GM19324 (cell line): Measurements from ENCODE around the gene AARS2.
"Not testable (repeated sequence)": the region's sequence is repeated elsewhere in the genome, so short reads cannot be mapped to it uniquely, and the experiment has no call there.

Source experiments
- ATAC-seq: cut with Tn5 transposase; IDR thresholded peaks from one replicate; pipeline ENCODE4 v1.9.1; 2021; ENCODE audit warnings: mild to moderate bottlenecking, moderate library complexity; ENCODE audit not compliant: unreplicated experiment, low FRiP score

The AARS2 gene

DNA sequence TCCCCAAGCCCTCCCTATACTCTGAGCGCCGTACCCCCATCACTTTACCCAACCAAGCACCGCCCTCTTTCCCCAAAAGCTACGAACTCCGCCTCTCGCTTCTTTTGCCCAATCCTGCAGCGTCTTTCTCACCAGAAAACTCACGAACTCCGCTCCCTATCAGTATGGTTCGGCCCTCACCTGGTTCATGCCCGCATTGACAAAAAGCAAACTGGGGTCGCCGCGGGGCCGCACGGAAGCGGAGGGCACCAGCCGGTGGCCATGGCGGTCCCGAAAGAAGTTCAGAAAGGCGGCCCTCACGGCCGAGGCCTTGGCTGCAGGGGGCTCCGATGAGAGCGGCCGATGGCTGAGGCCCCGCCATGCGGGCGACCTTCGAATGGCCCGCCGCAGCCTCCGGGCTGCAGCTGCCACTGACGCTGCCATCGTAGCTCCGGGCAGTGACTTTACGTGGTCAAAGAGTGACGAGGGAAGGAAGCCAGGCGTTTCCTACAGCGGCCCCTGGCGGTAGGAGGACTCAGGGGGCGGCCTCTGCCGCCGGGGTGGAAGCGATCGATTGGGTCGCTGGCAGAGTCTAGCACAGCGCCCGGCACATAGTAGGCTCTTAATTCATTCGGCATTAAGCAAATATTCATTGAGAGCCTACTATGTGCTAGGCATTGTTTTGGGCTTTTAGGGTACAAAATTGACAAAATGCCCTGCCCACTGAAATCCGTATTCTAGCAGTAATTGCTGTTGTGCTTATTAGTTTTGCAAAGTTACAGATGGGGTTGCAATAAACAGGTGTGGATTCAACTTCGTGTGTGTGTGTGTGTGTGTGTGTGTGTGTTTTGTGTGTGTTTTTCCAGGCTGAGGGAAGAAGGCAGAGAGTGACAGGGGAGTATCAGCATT is at the start of gene AARS2:
Gene AARS2, minus strand, starts transcription at position 447 of the 888 bp plus-strand sequence. Its CDS starts 24 bp downstream, at position 423.
- peak; percentile 81 for ATAC-seq

- no peak for ATAC-seq
These were observed 48.8 kb upstream of the AARS2 start for GRCh38 chr6:44361947-44362346.

GRCh38 chr6:44359973-44360372 is 46.8 kb upstream of the AARS2 start:
- no peak for ATAC-seq

DNA sequence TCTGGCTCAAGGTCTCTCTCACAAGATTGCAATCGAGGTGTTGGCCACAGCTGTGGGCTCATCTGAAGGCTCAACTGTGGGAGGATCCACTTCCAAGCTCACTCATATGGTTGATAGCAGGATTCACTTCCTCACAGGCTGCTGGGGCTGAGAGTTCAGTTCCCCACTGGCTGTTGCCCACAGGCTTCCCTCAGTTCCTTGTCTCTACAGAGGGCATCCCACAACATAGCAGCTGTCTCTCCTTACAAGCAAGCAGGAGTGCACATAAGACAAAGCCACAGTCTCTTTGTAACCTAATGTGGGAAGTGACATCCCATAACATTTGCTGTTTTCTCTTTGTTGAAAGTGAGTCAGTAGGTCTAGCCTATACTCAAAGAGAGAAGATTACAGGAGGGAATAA is 43.3 kb upstream of the AARS2 start:
- ATAC-seq = no peak

GRCh38 chr6:44355640-44356039 is 42.5 kb upstream of the AARS2 start:
- ATAC-seq = no peak

DNA sequence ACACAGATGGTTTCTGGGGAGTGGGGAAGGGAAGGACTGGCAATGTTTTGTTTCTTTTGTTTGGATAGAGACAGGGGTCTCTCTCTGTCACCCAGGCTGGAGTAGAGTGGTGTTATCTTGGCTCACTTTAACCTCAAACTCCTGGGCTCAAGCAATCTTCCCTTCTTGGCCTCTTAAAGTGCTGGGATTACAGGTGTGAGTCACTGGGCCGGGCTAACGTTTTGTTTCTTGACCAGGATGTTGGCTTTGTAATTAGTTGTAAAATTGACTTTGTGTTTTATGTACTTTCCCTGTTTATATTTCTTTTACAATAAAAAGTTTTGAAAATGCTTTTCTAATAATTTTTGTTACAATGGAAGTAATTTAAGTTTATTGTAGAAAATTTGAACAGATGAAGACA is 40.2 kb upstream of the AARS2 start:
- no peak for ATAC-seq

GRCh38 chr6:44352259-44352658 is 39.1 kb upstream of the AARS2 start:
- no peak for ATAC-seq

GRCh38 chr6:44350650-44350994 is 37.5 kb upstream of the AARS2 start:
- ATAC-seq = not testable (repeated sequence)

DNA sequence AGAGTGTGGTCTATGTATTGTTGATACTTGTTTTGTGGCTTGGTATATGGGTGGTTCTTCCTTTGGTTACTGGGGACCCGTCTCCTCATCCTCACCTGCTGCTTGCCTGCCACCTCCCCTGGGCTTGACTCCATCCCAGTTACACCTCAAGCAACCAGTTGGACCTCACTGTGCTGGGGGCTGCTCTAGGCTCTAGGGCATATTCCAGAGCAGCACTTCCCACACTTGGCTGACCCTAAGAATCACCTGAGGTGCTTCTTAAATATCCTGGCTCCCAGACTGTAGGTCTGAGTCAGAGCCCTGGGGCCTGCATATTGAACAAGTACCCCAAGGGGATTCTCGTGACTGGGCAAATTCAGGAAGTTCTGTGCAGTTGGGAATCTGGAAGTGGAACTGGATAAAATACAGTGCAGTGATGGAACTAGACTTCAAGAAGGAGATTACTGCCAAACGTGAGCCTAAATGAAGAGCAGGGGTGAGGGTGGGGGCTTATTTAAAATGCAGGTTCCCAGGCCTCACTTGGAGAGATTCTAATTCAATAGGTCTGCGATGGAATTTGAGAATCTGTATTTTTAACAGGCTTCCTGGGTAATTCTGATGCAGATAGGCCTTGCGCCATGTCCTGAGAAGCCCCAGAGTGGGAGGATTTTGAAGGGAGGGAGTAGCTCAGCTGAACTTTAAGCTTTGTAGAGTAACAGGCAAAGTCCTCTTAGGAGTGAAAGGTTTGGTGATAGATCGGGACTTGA is 36.9 kb upstream of the AARS2 start:
- no peak for ATAC-seq

DNA sequence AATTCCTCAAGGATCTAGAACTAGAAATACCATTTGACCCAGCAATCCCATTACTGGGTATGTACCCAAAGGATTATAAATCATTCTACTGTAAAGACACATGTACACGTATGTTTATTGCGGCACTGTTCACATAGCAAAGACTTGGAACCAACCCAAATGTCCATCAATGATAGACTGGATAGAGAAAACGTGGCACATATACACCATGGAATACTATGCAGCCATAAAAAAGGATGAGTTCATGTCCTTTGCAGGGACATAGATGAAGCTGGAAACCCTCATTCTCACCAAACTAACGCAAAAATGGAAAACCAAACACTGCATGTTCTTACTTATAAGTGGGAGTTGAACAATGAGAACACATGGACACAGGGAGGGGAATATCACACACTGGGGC is 33.7 kb upstream of the AARS2 start:
- ATAC-seq = not testable (repeated sequence)

- no peak for ATAC-seq
These were observed 29.3 kb upstream of the AARS2 start, which contains the start of gene SPATS1 for GRCh38 chr6:44342489-44342888. SPATS1 (plus strand) TSS chr6:44342650; CDS start chr6:44343096, 446 bp downstream.

DNA sequence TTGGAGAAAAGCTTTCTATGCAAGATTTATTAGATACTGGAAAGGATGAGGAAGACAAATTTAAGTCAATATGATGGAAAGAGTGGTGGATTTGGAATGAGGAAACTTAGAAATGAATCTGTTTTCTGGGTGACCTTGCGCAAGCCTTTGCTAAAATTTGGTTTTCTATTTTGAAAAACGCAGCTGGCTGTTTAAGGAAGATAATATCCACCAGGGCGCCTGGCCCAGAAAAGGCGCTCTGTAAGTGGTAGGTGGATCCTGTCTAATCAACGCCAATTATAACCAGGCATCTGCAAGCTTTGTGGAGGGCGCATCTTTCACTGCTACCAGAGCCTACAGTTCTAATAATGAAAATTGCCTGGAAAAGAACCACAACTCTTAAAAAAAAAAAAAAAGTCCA is 28.9 kb upstream of the AARS2 start:
- no peak for ATAC-seq

GRCh38 chr6:44341095-44341890 is 28.1 kb upstream of the AARS2 start:
- no peak for ATAC-seq

DNA sequence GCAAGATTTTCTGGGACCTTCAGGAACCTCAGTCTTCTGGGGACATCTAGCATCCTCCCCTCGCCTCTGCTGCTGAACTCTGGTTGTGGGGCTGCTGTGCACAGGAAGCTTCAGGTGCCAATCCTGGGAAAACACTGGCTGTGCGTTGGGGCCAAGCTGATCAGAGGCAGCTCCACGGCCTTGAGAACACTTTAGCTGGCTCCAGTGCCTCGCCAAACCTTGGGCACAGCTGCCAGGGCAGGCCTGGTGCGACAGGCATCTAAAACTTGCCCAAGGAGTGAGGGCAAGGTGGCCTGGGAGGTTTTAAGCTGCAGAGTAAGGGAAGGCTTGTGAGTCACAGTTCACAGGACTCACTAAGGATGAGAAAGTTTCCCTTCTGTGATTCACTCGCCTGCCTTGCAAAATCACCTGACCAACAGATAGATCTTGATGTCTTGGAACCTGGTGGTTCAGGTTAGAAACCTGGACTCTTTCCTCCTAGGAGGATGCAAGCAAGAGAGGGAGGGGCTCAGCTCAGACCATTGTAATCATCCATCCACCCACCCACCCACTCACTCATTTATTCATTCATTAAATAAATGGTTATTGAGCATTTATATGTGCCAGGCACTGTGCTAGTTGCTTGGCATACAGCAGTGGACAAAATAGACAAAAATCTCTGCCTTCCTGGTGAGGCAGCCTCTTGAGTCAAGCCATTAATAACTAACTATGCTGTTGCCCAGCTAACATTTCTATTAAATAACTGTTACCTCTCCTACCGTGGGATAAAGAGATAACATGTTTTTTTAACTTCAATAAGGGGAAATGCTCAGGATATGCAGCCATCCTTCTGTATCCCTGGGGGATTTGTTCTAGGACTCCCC is 26.8 kb upstream of the AARS2 start:
- ATAC-seq = no peak

DNA sequence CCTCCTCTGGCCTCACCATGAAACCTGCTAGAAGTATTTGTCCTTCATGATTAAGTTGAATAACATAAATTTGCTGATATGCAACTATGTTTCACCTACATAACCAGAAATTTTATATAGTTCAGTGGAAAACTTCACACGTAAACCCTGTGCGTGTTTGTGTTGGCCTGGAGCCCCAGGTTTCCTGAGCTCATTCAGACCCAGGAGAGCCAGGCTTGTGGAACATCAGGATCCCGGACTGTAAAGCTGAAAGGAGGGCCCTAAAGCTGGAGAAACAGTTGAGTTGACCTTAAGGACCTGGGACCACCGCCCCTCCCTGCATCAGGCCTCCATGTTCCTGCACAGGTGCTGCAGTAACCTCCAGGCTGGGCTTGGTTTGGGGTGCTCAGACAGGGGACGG is 26.2 kb upstream of the AARS2 start:
- no peak for ATAC-seq

DNA sequence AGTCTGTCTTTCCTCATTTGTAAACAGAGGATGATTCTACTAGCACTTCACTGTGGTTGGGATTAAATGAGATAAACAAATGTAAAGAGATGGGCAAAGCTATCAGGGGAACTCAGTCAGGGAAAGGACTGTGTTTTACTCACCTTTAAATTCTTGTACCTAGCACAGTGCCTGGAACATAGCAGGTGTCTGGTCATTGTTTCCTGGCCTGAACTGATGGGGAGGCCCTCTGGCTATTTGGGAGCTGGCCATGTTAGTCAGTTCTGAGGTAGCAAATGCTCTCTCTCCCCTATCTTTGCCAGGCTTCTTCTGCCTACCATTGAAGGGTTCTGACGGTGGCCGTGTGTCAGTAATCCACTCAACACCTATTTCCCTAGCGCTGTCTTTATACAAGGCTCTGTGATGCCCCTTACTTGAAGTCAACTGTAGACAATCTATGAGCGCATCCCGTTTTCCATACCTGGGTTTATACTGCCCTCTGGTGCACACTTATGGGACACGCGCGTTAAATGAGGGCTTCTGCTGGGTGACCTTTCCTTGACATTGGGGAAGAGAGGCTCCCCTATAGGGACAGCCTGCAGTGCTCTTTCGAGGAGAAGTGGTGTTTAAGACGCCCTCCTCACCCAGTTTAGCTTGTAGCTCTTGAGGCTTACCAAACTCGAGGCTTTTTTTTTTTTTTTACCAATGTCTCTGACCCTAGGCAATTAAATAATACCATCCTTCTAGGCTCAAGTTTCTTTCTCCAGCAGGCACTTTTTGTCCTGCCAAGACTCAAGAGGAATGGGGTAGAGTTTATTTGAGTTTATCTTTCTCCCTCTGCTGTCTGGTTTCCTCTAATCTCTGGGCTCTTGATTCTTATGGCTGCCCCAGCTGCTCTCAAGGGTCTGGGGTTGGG is 25.3 kb upstream of the AARS2 start:
- ATAC-seq = no peak

- no peak for ATAC-seq
These were observed 22.5 kb upstream of the AARS2 start for GRCh38 chr6:44335631-44336030.

DNA sequence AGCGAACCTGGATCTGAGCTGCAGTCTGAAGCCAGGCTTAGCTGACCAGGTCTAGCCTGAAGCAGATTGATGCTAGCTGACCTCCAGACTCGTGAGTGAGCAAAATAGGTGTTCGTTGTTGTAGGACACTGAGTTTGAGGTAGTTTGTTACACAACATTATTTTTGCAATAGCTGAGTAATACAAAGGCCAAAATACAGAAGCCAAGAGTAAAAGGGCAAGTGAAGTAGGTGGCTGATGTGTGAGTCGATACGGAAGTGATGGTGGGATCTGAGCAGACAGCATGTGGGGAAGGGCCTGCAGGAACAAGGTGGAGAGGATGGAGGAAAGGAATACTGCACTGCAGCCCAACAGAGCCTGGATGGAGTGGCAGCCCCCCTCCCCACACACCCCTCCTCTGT is 20.8 kb upstream of the AARS2 start:
- no peak for ATAC-seq
